Measurements from ENCODE around the gene ADAT3. TPM values are rescaled to one million over a fixed set of nuclear protein-coding genes. Genes with fewer than 3 reads are reported as not detected.

ADAT3 gene
- total RNA-seq, 5 donors from 2014 or later (not counting 1 experiment from before 2014, with no cell fraction given), result 6.0 to 16.1 (median 7.7) TPM

GRCh38 chr19:1931445-1931844, 26.2 kb downstream of the ADAT3 start:
- Histone ChIP-seq H3K27ac (ENCODE audit: low read length) (no peak overlapping the region), H3K36me3 (ENCODE audit: control insufficient read depth in 2 of 2, extremely low read depth in 1 of 2, insufficient read depth in 1 of 2, low read length in 1 of 2) (no peaks in the 10 kb centered on the region), H3K9me3 (no peaks in the 10 kb centered on the region), H3K4me3 (ENCODE audit: control insufficient read depth in 1 of 2, extremely low read depth in 1 of 2, low read length in 1 of 2) (no peak overlapping the region), H3K4me1 (ENCODE audit: control insufficient read depth in 1 of 2, extremely low read depth in 1 of 2, insufficient read depth in 2 of 2, low read length in 2 of 2) (peaks cover 4 to 30% of the 10 kb centered on the region in 2 experiments), H3K27me3 (replicated peaks in 1 of 2; ENCODE audit: control insufficient read depth in 2 of 2, extremely low read depth in 1 of 2, insufficient read depth in 2 of 2, low read length in 1 of 2) (peaks cover 0 to 15% of the 10 kb centered on the region in 2 experiments)
- ATAC-seq (replicated peaks in 1 of 4), result no peak
- H3K4me1 Mint-ChIP-seq, result peaks cover 27 to 40% (median 31%) of the 10 kb centered on the region in 3 donors
- no peaks in the 10 kb centered on the region for H3K27me3 Mint-ChIP-seq
- 93% methylated on average over 1 of the region's 1 CpG for WGBS (ENCODE audit: insufficient coverage)
- ChIA-PET CTCF (no interaction called here), POLR2A (no interaction called here)
- no peak overlapping the region for H3K4me3 Mint-ChIP-seq
- DNase-seq, result no peak
- no peaks in the 10 kb centered on the region for H3K36me3 Mint-ChIP-seq
- H3K9me3 Mint-ChIP-seq, result peaks cover 0 to 3% (median 2%) of the 10 kb centered on the region in 3 donors
- no peak overlapping the region for H3K27ac Mint-ChIP-seq

GRCh38 chr19:1932395-1932794, 27.2 kb downstream of the ADAT3 start:
- POLR2A ChIA-PET, result interaction anchor here (0.6 kb wide), 3 partner anchors 14 to 86 kb away, joined by 3 to 5 read pairs (median 4); no protein-coding TSS in a partner anchor
- no peaks in the 10 kb centered on the region for H3K27me3 Mint-ChIP-seq
- H3K9me3 Mint-ChIP-seq, result peaks cover 0 to 3% (median 2%) of the 10 kb centered on the region in 3 donors
- H3K4me3 ChIP-seq (ENCODE audit: control insufficient read depth in 1 of 2, extremely low read depth in 1 of 2, low read length in 1 of 2), result no peak overlapping the region
- no peak overlapping the region for H3K4me3 Mint-ChIP-seq
- no peaks in the 10 kb centered on the region for H3K9me3 ChIP-seq
- no peaks in the 10 kb centered on the region for H3K36me3 ChIP-seq (ENCODE audit: control insufficient read depth in 2 of 2, extremely low read depth in 1 of 2, insufficient read depth in 1 of 2, low read length in 1 of 2)
- no peaks in the 10 kb centered on the region for H3K36me3 Mint-ChIP-seq
- H3K4me1 ChIP-seq (ENCODE audit: control insufficient read depth in 1 of 2, extremely low read depth in 1 of 2, insufficient read depth in 2 of 2, low read length in 2 of 2), result peaks cover 4 to 23% of the 10 kb centered on the region in 2 experiments
- no peak for ATAC-seq (replicated peaks in 1 of 4)
- H3K27ac Mint-ChIP-seq, result no peak overlapping the region
- 85% methylated on average over 8 of the region's 8 CpGs for WGBS (ENCODE audit: insufficient coverage)
- no peak overlapping the region for H3K27ac ChIP-seq (ENCODE audit: low read length)
- peaks cover 29 to 43% (median 34%) of the 10 kb centered on the region in 3 donors for H3K4me1 Mint-ChIP-seq
- DNase-seq, result no peak
- peaks cover 0 to 15% of the 10 kb centered on the region in 2 experiments for H3K27me3 ChIP-seq (replicated peaks in 1 of 2; ENCODE audit: control insufficient read depth in 2 of 2, extremely low read depth in 1 of 2, insufficient read depth in 2 of 2, low read length in 1 of 2)
- CTCF ChIA-PET, result interaction anchor here (0.6 to 0.7 kb wide), 3 partner anchors 9 to 49 kb away, joined by 3 to 4 read pairs (median 3); no protein-coding TSS in a partner anchor

- Histone ChIP-seq H3K27me3 (replicated peaks in 1 of 2; ENCODE audit: control insufficient read depth in 2 of 2, extremely low read depth in 1 of 2, insufficient read depth in 2 of 2, low read length in 1 of 2) (peaks cover 0 to 15% of the 10 kb centered on the region in 2 experiments), H3K4me3 (ENCODE audit: control insufficient read depth in 1 of 2, extremely low read depth in 1 of 2, low read length in 1 of 2) (no peak overlapping the region), H3K36me3 (ENCODE audit: control insufficient read depth in 2 of 2, extremely low read depth in 1 of 2, insufficient read depth in 1 of 2, low read length in 1 of 2) (no peaks in the 10 kb centered on the region), H3K4me1 (ENCODE audit: control insufficient read depth in 1 of 2, extremely low read depth in 1 of 2, insufficient read depth in 2 of 2, low read length in 2 of 2) (peaks cover 4 to 18% of the 10 kb centered on the region in 2 experiments), H3K27ac (ENCODE audit: low read length) (no peak overlapping the region), H3K9me3 (no peaks in the 10 kb centered on the region)
- Mint-ChIP-seq H3K4me1 (peaks cover 21 to 36% (median 29%) of the 10 kb centered on the region in 3 donors), H3K27ac (no peak overlapping the region), H3K4me3 (no peak overlapping the region), H3K27me3 (no peaks in the 10 kb centered on the region), H3K9me3 (peaks cover 0 to 3% (median 2%) of the 10 kb centered on the region in 3 donors), H3K36me3 (no peaks in the 10 kb centered on the region)
- DNase-seq (no peak), ATAC-seq (replicated peaks in 1 of 4) (no peak)
- CTCF ChIA-PET, result interaction anchor here in 1 of 2 donors (0.6 kb wide), 1 partner anchor 13 kb away, joined by 6 read pairs; no protein-coding TSS in a partner anchor
- 90% methylated on average over 2 of the region's 7 CpGs for WGBS (ENCODE audit: insufficient coverage)
- POLR2A ChIA-PET, result no interaction called here
Measured at GRCh38 chr19:1933244-1933643, 28.0 kb downstream of the ADAT3 start.

GRCh38 chr19:1933942-1934341, 28.7 kb downstream of the ADAT3 start:
- CTCF ChIA-PET, result no interaction called here
- Mint-ChIP-seq H3K9me3 (peaks cover 0 to 3% (median 2%) of the 10 kb centered on the region in 3 donors), H3K27ac (no peak overlapping the region)

GRCh38 chr19:1935484-1936208, 30.4 kb downstream of the ADAT3 start:
- H3K4me1 ChIP-seq (ENCODE audit: control insufficient read depth in 1 of 2, extremely low read depth in 1 of 2, insufficient read depth in 2 of 2, low read length in 2 of 2), result peaks cover 3 to 18% of the 10 kb centered on the region in 2 experiments
- DNase-seq, result peak in 1 of 35 experiments; percentile 37
- ChIA-PET CTCF (no interaction called here), POLR2A (no interaction called here)
- Mint-ChIP-seq H3K4me3 (no peak overlapping the region), H3K27me3 (no peaks in the 10 kb centered on the region), H3K9me3 (peaks cover 0 to 3% (median 2%) of the 10 kb centered on the region in 3 donors), H3K4me1 (peaks cover 24 to 33% (median 27%) of the 10 kb centered on the region in 3 donors), H3K36me3 (no peaks in the 10 kb centered on the region), H3K27ac (peak overlapping the region in 1 of 2 donors; percentile 8)
- no peaks in the 10 kb centered on the region for H3K9me3 ChIP-seq
- no peak overlapping the region for H3K4me3 ChIP-seq (ENCODE audit: control insufficient read depth in 1 of 2, extremely low read depth in 1 of 2, low read length in 1 of 2)
- 88% methylated on average over 9 of the region's 11 CpGs for WGBS (ENCODE audit: insufficient coverage)
- no peaks in the 10 kb centered on the region for H3K36me3 ChIP-seq (ENCODE audit: control insufficient read depth in 2 of 2, extremely low read depth in 1 of 2, insufficient read depth in 1 of 2, low read length in 1 of 2)
- H3K27ac ChIP-seq (ENCODE audit: low read length), result no peak overlapping the region
- peaks cover 0 to under 1% of the 10 kb centered on the region in 2 experiments for H3K27me3 ChIP-seq (replicated peaks in 1 of 2; ENCODE audit: control insufficient read depth in 2 of 2, extremely low read depth in 1 of 2, insufficient read depth in 2 of 2, low read length in 1 of 2)
- ATAC-seq (replicated peaks in 1 of 4), result no peak

More at GRCh38 chr19:1933942-1934341, 28.7 kb downstream of the ADAT3 start:
- no peak for DNase-seq
- no peaks in the 10 kb centered on the region for H3K9me3 ChIP-seq
- Mint-ChIP-seq H3K27me3 (no peaks in the 10 kb centered on the region), H3K4me1 (peaks cover 21 to 34% (median 28%) of the 10 kb centered on the region in 3 donors), H3K4me3 (no peak overlapping the region), H3K36me3 (no peaks in the 10 kb centered on the region)
- peaks cover 4 to 19% of the 10 kb centered on the region in 2 experiments for H3K4me1 ChIP-seq (ENCODE audit: control insufficient read depth in 1 of 2, extremely low read depth in 1 of 2, insufficient read depth in 2 of 2, low read length in 2 of 2)
- no peak for ATAC-seq (replicated peaks in 1 of 4)
- no peaks in the 10 kb centered on the region for H3K36me3 ChIP-seq (ENCODE audit: control insufficient read depth in 2 of 2, extremely low read depth in 1 of 2, insufficient read depth in 1 of 2, low read length in 1 of 2)
- POLR2A ChIA-PET, result interaction anchor here (0.6 to 0.7 kb wide), 2 partner anchors 9 to 1827 kb away, joined by 3 to 4 read pairs; no protein-coding TSS in a partner anchor
- 98% methylated on average over 7 of the region's 8 CpGs for WGBS (ENCODE audit: insufficient coverage)
- no peak overlapping the region for H3K27ac ChIP-seq (ENCODE audit: low read length)
- no peak overlapping the region for H3K4me3 ChIP-seq (ENCODE audit: control insufficient read depth in 1 of 2, extremely low read depth in 1 of 2, low read length in 1 of 2)
- H3K27me3 ChIP-seq (replicated peaks in 1 of 2; ENCODE audit: control insufficient read depth in 2 of 2, extremely low read depth in 1 of 2, insufficient read depth in 2 of 2, low read length in 1 of 2), result peaks cover 0 to 14% of the 10 kb centered on the region in 2 experiments

GRCh38 chr19:1936430-1936829, 31.2 kb downstream of the ADAT3 start:
- Mint-ChIP-seq H3K36me3 (no peaks in the 10 kb centered on the region), H3K9me3 (peaks cover 0 to 3% (median 2%) of the 10 kb centered on the region in 3 donors), H3K4me3 (no peak overlapping the region), H3K27ac (peak overlapping the region; percentile 3 to 77), H3K4me1 (peaks cover 24 to 33% (median 27%) of the 10 kb centered on the region in 3 donors), H3K27me3 (no peaks in the 10 kb centered on the region)
- H3K27me3 ChIP-seq (replicated peaks in 1 of 2; ENCODE audit: control insufficient read depth in 2 of 2, extremely low read depth in 1 of 2, insufficient read depth in 2 of 2, low read length in 1 of 2), result no peaks in the 10 kb centered on the region
- DNase-seq (no peak), ATAC-seq (replicated peaks in 1 of 4) (no peak)
- H3K36me3 ChIP-seq (ENCODE audit: control insufficient read depth in 2 of 2, extremely low read depth in 1 of 2, insufficient read depth in 1 of 2, low read length in 1 of 2), result no peaks in the 10 kb centered on the region
- 100% methylated on average over 2 of the region's 3 CpGs for WGBS (ENCODE audit: insufficient coverage)
- no peak overlapping the region for H3K4me3 ChIP-seq (ENCODE audit: control insufficient read depth in 1 of 2, extremely low read depth in 1 of 2, low read length in 1 of 2)
- H3K9me3 ChIP-seq, result no peaks in the 10 kb centered on the region
- CTCF ChIA-PET, result interaction anchor here in 1 of 2 donors (1.0 kb wide), 1 partner anchor 8 kb away, joined by 3 read pairs; no protein-coding TSS in a partner anchor
- POLR2A ChIA-PET, result interaction anchor here in 1 of 2 donors (0.6 kb wide), 1 partner anchor 122 kb away, joined by 3 read pairs; no protein-coding TSS in a partner anchor
- H3K27ac ChIP-seq (ENCODE audit: low read length), result no peak overlapping the region
- peaks cover 3 to 18% of the 10 kb centered on the region in 2 experiments for H3K4me1 ChIP-seq (ENCODE audit: control insufficient read depth in 1 of 2, extremely low read depth in 1 of 2, insufficient read depth in 2 of 2, low read length in 2 of 2)

Data from T-cell (primary cell).